ENCODE results near the gene DST.

The DST gene

GRCh38 chr6:56424064-56424463, 218.6 kb downstream of the DST start:
- no peak for DNase-seq

- DNase-seq = no peak
These were observed 222.4 kb downstream of the DST start for GRCh38 chr6:56420296-56420695.

- no peak for DNase-seq
These were observed 223.5 kb downstream of the DST start for GRCh38 chr6:56419191-56419590.

GRCh38 chr6:56417823-56418222, 224.9 kb downstream of the DST start:
- DNase-seq = no peak

DNA sequence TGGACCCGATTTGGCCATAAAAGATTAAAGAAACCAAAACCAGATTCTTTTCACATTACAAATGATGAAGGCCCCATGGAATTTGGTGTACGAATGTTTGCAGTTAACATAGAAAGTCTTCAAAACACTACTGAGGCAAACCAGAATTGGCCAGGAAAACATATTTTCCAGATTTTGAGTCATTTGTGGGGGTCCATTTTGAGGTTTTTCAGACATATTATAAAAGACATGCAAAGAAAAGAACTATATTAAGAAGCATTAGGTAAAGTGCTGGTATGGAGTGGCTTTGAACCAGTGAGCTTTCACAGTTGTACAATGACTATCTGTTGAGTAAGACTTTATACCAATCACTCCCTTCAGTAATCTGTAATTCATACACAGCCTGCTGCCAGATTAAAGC, 226.4 kb downstream of the DST start:
- no peak for DNase-seq

- no peak for DNase-seq
These were observed 233.7 kb downstream of the DST start for GRCh38 chr6:56408976-56409375.
